GM19099 (cell line): Measurements from ENCODE around the gene SFPQ.

Experiments used
- POLR2A ChIP-seq: IDR thresholded peaks from 3 replicates; pipeline ENCODE4 v1.6.1; 2011; ENCODE audit warnings: low read depth; ENCODE audit not compliant: insufficient read length; ENCODE audit errors: extremely low read depth

SFPQ gene

GRCh38 chr1:35192056-35192852 is 691 bp downstream of the SFPQ start:
- peak; percentile 60 for TF ChIP-seq POLR2A

- no peak for TF ChIP-seq POLR2A
Measured at GRCh38 chr1:35191429-35192055, 1.4 kb downstream of the SFPQ start.

GRCh38 chr1:35190784-35191183 is 2.2 kb downstream of the SFPQ start:
- no peak for TF ChIP-seq POLR2A

- no peak for TF ChIP-seq POLR2A
Measured at GRCh38 chr1:35188578-35189392, 4.2 kb downstream of the SFPQ start.

GRCh38 chr1:35187816-35188342 is 5.1 kb downstream of the SFPQ start:
- TF ChIP-seq POLR2A, result no peak

- no peak for TF ChIP-seq POLR2A
Measured at GRCh38 chr1:35186239-35186638, 6.7 kb downstream of the SFPQ start.

- no peak for TF ChIP-seq POLR2A
Measured at GRCh38 chr1:35185200-35185599, 7.7 kb downstream of the SFPQ start.

- no peak for TF ChIP-seq POLR2A
Measured at GRCh38 chr1:35184495-35185199, 8.3 kb downstream of the SFPQ start.

- TF ChIP-seq POLR2A, result no peak
Measured at GRCh38 chr1:35181790-35182455, 11.0 kb downstream of the SFPQ start.

- peak; percentile 16 for TF ChIP-seq POLR2A
Measured at GRCh38 chr1:35180776-35181374, 12.1 kb downstream of the SFPQ start.

GRCh38 chr1:35179908-35180307 is 13.0 kb downstream of the SFPQ start:
- no peak for TF ChIP-seq POLR2A

- no peak for TF ChIP-seq POLR2A
Measured at GRCh38 chr1:35178874-35179380, 14.0 kb downstream of the SFPQ start.

- TF ChIP-seq POLR2A, result no peak
Measured at GRCh38 chr1:35178295-35178695, 14.7 kb downstream of the SFPQ start.
